Activated CD4-positive, alpha-beta T cell treated with anti-CD3 and anti-CD28 coated beads, Interleukin-2, amount 50 U/mL, for 16 hours (primary cell): ENCODE results near the gene MDFIC2.
A peak's percentile ranks its signal among the peaks of the same experiment; 100 is the strongest.
"Not testable (repeated sequence)": the region's sequence is repeated elsewhere in the genome, so short reads cannot be mapped to it uniquely, and the experiment has no call there.

Experiments
- DNase-seq: peaks from one replicate; pipeline ENCODE4 v3.0.0-alpha.2; 2020

Gene MDFIC2

DNA sequence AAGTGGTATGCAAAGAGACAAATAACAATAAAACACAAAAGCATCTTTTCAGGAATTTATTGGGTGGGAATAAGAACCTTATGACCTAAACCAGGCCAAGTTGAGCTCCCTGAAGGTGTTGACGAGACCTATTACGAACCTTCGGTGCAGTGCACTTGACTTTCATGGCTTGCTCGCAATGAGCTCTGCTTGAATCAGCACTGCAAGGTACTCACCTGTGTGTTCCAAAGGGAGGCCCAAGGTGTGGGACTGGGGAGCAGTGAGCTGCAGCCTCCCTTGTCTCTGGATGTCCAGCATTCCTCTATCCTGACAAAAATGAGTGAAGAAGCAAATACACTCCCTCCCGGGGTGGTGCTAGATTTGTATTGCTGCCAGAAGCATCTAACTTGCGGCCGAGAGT is at the start of gene MDFIC2:
MDFIC2 (minus strand) TSS at position 303 of the 400 bp plus-strand sequence. CDS start 665 bp downstream, outside the sequence.
- no peak for DNase-seq

DNA sequence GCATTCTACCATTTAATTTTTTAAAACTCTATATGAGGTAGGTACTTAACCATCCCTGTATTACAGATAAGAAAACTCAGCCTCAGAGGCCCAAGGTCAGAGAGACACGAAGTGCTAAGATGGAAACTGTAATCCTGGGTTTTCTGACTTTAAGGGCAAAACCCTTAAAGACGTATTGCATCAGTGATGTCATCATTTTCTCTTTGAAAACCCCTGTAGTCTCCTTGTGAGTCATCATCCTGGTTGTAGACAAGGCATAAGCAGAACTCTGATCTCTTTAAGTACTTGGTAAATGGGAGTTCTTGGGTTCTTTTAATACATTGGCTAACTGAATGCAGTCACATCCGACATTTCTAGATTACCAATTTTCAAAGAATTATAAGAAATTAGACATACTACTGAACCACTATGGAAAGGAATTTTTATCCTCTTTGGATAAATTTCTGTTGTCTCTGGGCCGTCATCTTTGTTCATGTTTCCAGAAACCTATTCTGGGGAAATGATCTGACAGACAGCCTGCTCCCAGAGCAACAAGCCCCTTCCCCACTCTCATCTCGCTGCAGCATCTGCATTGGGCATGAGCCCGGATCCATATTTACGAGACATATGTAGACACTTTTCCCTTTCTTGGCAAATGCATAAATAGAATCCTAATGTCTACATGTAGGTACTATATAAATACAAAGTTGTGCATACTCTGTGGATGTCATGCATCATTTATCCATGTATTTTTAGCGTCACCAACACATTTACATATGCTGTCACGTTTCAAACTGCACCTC is 48.7 kb upstream of the MDFIC2 start:
- DNase-seq, result peak; percentile 30

DNA sequence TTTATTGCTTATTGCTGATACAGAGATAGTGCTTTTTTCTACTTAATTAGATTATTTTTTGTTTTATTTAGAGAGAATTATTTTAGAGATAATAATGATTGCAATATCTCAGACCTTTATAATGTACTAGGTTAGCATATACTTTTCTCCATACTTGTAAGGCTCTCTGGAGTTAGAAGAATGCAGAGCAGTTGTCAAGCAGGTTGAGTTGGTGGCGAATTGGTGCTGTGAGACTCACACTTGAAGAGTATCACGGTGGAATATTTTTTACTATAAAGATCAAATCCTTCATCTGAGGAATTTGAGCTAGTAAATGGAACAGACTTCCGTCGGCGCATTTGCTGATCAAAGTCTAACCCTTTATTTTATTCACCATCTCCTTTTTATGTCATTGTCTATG is 47.3 kb upstream of the MDFIC2 start:
- DNase-seq, result no peak

DNA sequence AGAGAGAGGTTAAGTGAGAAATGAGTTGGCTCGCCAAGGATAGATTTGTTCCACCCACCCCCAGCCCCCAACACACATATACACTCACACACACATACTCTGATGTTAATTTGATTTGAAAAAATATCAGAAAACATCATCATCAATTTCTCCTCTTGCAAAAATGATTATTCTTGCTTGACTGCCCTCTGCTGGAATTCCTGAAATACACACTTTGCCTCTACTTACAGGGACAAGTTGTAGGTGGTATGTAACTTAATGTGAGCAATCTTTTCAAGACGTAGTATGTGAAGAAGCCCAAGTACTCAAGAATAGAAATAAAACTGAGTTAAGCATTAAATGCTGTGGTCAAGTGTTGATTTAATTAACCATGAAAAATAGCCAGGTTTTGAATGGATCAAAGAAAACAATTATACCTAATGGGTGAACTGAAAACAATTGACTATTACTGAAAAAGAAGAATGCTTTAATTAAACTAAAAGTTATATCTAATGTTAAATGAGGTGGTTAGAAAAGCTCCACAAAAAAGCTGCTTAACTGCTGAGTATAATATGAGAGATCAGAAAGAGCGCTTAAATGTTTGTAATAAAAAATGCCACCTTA is 46.6 kb upstream of the MDFIC2 start:
- DNase-seq, result peak; percentile 11

DNA sequence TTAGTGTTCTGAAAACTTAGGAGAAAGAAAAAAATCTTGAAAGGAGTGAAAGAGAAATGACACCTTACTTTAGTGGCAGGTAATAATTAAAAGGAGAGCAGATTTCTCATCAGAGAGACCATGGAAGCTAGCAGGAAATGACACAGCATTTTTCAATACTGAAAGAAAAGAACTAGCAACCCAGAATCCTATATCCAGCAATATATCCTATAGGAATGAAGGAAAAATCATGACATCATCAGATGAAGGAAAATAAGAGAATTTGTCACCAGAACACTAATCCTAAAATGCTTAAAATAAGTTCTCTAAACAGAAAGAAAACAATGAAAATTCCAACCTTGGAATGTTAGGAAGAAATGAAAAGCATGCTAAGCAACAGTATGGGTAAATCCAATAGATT is 39.8 kb upstream of the MDFIC2 start:
- no peak for DNase-seq

DNA sequence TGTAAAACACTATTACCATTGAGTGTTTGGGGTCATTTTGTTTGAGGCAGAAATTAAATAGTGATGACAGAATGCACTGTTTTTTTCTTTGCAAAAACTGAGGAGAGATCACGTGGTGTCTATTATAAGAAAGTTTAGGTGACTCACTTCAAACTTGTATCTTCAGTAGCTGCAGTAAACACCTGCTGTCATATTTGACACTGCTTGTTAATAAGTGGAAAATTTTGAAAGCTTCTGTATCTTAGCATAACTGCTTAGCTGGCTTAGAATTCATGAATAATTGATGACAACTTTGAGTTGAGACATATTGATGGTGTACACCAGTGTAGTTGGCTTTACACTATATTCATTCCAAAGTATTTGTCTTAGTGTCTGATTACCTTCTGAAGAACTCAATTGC is 29.7 kb upstream of the MDFIC2 start:
- DNase-seq, result no peak

DNA sequence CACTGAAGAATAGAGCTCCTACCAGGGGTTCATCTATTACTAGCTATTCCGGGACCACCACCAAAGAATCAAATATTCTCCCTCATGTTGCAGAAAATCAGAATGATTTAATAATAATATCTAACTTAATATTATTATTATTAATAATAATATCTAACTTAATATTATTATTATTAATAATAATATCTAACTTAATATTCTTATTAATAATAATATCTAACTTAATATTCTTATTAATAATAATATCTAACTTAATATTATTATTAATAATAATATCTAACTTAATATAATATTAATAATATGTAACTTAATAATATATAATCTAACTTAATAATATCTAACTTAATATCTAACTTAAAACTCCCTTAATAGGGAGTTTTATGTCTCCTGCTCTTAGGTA is 24.4 kb upstream of the MDFIC2 start:
- DNase-seq, result not testable (repeated sequence)

DNA sequence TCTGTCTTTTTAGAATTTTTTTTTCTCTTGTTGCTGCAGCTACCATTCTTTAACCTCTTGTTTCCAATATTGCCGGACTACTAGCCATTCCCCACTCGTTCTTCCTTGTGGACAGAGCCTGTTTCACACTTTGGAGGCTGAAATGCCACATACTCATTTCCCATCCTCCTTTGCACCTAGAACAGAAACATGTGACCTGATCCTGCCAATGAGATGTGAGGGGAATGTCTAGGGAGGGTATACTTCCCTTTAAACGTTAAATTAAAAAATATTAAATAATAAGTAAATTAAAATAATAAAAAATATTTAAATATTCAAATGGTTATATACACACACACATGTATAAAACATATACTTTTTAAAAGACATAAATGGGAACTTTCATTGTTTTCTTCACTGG is 20.6 kb upstream of the MDFIC2 start:
- DNase-seq, result no peak

DNA sequence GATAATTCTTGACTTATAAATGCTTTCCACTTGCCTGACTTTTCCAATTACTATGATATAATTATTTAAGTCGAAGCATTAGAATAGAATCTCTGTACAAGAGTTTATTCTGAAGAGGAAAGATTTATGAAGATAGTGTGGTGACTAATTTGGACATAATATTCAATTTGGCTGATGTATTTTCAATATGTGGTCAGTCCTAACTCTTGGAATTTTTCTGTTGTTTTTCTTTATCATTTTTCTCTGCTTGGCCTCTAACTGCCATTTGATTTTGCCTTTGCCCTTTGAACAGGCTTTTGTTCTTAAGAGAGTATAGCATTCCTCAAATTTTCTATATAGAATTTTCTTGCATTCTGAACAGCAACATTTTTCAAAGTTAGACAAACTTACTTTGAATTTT is 2.6 kb upstream of the MDFIC2 start:
- DNase-seq, result no peak

DNA sequence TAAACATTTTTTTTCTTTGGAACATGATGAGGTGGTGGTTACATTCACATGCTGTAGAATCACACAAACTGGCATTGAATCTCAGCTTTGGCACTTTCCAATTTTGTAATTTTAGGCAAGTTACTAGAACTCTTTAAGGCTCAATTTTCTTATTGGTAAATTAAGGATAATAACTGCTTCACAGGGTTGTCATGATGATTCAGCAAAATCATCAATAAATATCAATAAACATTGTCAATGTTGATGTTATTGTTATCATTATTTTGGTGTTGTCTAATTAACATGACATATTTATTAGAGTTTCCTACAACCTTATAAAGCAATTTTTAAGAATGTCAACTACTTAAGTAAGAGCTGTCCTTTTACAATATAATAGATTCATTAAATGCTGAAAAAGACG is 1.6 kb downstream of the MDFIC2 start:
- no peak for DNase-seq

DNA sequence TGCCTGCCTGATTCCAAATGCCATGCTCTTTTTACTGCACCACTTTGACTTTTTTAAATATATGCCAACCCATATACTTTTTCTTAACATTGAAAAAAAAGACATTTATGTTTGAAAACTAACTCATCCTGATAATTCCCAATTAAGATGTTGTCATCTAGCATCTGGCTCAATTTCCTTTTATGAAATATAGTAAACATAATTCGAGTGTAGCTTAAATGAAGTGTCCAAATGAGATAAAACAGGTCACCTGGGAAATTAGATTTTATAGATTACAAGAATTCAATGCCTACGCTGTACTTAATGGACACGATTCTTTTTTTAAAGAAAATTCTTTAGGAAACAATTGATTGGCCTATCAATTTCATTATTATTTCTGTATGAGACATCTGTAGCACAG is 2.8 kb downstream of the MDFIC2 start:
- no peak for DNase-seq

DNA sequence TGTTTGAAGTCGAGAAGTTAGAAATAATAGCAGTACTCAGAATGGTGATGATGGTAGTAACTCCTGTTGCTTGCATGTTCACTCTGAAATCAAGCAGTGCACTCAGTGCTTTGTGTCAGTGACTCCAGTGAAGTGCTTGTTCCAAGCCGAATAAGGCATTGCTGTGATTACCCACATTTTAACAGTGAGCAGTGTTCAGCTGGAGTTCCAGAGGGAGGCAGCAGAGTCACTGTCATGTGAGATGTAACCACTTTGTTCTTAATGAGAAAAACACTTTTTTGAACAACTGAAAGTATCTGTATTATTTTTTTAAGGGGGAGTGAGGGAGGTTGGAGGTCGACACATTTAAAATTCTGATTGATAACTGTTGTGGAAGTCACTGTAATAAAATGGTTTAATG is 3.7 kb downstream of the MDFIC2 start:
- DNase-seq, result no peak

DNA sequence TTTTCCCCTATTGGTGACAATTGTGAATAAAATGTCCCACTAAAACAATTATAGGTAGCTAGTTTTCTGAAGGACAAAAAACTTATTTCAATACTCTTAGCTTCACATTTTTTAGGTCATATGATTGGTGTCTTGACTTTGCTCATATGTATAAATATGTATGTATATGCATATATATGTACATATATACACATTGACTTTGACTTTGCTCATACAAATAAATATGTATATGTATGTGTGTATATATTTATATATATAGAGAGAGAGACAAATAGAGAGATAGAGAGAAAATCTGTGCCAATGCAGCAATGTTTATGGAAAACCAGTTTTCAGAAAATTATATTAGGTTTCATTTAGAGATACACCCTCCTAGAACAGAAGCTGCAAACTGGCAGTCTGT is 5.7 kb downstream of the MDFIC2 start:
- DNase-seq, result no peak

DNA sequence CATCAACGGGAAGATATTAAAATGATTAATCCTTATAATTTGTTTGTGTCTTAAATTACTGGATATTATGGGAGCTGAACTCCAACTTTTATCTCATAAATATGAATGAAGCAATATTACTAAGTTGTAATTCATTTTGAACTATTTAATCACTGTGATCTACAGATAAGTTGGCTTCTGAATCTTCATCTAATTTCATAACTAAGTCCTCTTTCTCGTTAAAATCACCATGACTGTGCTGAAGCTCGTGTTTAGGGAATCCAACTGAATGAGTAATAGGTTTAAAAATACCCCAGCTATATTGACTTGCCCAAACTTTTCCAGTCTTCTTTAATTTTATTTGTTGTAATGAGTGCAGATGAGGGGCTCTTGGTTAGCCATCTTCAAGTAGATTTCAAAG is 14.1 kb downstream of the MDFIC2 start:
- no peak for DNase-seq

DNA sequence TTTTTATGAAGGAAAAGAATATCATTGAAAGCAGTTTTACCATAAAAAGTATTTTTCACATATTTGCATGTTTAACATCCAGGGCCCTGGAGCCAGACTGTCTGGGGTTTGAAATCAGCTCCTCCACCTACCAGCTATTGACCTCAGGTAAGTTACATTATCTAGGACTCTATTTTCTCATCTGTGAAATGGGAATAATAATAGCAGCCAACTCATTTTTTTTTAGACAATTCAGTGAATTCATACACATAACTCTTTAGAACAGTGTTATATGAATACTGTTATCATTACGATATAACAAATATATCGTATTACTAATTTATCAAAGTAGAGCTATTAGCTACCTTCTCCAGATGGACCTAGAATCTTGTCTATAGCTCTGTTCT is 21.3 kb downstream of the MDFIC2 start:
- DNase-seq, result no peak

DNA sequence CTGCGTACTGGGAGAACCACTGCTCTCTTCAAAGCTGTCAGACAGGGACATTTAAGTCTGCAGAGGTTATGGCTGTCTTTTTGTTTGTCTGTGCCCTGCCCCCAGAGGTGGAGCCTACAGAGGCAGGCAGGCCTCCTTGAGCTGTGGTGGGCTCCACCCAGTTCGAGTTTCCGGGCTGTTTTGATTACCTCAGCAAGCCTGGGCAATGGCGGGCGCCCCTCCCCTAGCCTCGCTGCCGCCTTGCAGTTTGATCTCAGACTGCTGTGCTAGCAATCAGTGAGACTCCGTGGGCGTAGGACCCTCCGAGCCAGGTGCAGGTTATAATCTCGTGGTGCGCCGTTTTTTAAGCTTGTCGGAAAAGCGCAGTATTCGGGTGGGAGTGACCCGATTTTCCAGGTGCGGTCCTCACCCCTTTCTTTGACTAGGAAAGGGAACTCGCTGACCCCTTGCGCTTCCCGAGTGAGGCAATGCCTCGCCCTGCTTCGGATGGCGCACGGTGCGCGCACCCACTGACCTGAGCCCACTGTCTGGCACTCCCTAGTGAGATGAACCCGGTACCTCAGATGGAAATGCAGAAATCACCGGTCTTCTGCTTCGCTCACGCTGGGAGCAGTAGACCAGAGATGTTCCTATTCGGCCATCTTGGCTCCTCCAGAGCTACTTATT is 21.9 kb downstream of the MDFIC2 start:
- not testable (repeated sequence) for DNase-seq

DNA sequence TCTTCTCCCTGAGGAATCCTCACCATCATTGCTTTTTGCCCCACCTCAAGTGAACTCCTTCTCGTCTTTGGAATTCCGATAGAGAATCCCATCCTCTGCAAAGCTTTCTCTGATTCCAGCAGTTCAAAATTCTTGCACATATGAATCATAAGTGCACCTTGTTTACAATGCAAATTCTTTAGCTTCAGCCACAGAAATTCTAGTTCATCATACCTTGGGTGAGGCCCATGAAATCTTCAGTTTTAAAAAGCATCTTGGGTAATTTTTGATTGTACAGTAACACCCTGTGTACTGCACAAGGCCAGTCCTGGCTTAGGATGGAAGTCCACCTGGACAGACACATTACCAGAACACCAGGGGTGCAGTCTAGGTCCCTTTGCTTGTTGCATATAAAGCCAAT is 30.8 kb downstream of the MDFIC2 start:
- DNase-seq, result no peak

DNA sequence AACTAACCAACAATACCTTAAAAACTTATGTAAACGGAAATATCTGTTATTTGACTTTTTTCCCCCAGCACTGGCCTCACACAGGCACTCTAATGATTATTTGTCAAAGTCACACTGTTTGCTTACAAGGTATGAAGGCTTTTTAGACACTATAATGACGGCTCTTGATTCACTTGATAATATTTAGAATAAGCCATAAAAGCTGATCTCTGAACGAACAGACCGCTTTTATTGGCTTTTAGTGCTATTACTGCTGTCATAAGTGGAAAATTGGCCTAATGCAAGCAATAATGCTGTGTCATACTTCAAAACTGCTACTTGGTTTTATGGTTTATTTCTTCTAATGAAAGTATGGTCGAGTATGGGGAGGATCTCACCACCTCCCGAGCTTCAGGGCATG is 35.1 kb downstream of the MDFIC2 start:
- DNase-seq, result no peak

DNA sequence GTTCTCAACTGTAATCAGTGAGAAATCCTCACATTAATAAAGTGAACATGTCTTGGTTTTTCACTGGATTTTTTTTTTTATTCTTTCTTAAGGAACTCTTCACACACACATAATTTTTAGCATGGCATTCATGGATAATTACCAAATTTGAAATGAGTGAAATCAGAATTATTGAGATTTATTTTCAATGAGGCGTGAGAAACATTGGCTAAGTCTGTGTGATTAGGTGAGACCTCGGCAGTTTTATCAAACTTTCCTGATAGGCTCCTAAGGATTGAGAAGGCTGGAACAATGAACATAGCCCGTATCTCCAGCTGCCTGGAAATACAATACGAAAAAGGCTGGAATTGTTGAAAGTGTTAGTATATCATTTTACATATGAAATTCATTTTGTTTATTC is 35.5 kb downstream of the MDFIC2 start:
- DNase-seq, result no peak

DNA sequence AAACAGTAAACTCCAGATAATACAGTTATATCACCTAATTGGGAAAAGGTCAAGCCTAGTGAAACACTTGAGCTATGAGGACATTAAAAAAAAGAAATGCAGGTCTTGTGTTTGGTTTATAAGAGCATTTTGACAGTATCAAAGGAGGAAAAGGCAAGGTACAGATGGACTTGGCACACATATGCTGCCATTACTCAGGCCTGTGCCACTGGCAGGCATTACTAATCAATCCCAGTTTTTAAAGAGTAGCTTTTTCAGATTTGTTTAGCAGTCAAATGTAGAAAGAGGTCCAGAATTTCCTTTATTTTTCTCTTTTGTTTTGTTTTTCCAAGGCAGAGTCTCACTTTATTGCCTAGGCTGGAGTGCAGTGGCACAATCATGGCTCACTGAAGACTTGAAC is 38.9 kb downstream of the MDFIC2 start:
- DNase-seq, result no peak

DNA sequence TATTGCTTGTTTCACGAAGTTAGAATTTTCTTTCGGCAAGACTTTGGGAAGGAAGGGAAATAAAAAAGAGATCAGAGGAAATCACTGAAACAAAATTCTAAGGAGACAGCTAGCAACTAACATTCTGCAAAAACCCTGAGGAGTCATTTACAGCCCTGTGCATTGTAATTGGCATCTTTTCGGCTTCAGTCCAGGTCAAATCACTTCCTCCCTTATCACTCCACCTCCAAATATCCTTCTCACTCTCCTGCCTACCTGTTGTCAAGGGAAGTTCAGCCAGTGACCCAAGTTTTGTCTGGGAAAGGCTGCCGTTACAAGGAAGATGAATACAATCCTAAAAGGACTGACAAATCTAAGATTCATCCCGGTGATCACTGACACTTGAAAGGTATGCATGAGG is 39.6 kb downstream of the MDFIC2 start:
- no peak for DNase-seq

DNA sequence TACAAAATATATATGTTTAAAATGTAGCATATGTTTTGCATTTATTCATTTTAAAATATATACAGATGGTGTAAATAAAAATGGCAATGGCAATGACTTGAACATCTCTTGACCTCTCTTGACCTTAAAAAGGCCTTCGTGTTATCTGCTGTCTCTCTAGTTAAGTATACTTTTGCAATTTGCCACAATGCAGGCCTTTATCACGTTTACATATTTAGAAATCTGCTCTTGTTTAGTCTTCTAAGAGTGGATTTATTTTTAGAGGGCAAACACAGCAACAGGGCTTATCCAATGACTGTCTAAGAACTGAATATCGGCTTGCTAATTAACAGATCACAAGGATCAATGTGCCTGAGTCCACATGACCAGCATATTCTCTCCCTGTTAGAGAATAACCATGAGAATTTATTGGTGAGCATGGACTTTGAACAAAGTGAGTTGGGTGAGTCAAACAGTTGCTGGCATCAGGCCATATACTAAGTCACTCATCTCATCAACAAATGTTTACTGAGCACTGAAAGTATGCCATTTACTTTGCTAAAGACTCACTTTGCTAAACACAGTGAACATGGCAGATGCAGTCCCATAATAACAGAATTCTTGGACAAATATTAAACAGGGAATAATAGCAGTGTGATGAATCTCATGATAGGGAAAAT is 48.2 kb downstream of the MDFIC2 start:
- no peak for DNase-seq

DNA sequence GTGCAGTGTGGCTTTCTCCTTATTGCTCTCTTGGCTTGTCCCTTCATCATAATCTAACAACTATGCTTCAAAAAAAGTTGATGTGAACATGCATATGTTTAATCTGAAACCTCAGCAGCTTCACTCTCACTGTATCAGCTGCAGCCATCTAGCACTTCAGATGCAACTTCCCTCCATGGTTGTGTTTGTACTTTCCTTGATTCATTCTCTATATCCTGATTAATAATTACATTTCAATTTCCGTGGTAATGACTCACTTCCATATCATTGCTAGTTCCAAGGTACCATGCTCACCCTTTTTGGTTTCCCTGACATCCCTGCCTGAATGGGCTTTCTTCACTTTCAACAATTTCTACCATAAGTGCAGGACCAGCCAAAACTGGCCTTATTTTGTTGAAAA is 51.2 kb downstream of the MDFIC2 start:
- no peak for DNase-seq

DNA sequence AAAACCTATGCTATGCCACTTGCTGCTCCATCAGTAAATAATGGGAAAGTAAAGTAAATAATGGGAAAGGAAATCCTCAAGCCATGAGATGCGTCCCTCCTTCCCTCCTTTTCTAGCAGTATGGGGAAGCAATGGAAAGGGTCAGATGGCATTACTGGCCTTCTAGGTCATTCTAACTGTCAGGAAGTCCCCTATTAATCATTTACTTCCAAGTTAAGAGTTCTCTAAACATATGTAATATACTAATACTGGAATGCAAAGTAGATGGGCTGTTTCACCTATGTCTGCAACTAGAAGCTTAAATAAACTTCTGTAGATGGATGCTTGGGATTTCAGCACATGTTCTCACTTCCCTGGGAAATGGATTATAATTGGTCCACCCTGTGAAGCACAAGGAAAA is 55.9 kb downstream of the MDFIC2 start:
- DNase-seq, result no peak
